ENCODE results near the gene CABLES2. TPM values are rescaled to one million over a fixed set of nuclear protein-coding genes. Genes with fewer than 3 reads are reported as not detected.

CABLES2 gene
- total RNA-seq, 1 donor: 1.8 TPM

DNA sequence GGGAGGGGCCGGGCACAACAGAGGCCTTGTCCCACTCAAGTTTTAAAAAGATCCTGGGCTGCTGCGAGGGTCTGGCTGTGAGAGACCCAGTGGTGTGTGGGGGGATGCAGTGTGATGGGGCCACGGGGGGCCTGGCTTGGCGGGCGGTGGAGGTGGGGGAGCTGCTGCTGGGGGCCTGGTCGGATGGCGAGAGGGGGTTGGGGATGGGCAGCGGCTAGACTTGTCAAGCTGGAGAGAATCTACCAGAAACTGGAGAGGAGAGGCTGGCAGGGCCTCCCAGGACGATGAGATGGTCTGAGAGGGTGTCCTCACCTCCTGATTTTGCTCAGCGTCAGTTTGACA lies 15.0 kb downstream of the CABLES2 start:
- no peak overlapping the region for H3K4me3 ChIP-seq (ENCODE audit: insufficient read depth, low read length)
- H4K20me1 ChIP-seq (ENCODE audit: insufficient read depth, low read length): peaks cover 30% of the 10 kb centered on the region
- H3K27me3 ChIP-seq (ENCODE audit: insufficient read depth, low read length): no peaks in the 10 kb centered on the region
- H3K36me3 ChIP-seq (ENCODE audit: insufficient read depth, low read length): peaks cover 28% of the 10 kb centered on the region
- no peaks in the 10 kb centered on the region for H3K9me3 ChIP-seq (ENCODE audit: low read depth, low read length)
- H3K4me1 ChIP-seq (ENCODE audit: insufficient read depth, low read length): peaks cover 9% of the 10 kb centered on the region
- no peak overlapping the region for H3K4me2 ChIP-seq (ENCODE audit: insufficient read depth, low read length)
- no peak overlapping the region for H3K27ac ChIP-seq (ENCODE audit: low read depth, low read length)
- H2AFZ ChIP-seq (ENCODE audit: low read length): no peak overlapping the region
- TF ChIP-seq, protein P1, sequence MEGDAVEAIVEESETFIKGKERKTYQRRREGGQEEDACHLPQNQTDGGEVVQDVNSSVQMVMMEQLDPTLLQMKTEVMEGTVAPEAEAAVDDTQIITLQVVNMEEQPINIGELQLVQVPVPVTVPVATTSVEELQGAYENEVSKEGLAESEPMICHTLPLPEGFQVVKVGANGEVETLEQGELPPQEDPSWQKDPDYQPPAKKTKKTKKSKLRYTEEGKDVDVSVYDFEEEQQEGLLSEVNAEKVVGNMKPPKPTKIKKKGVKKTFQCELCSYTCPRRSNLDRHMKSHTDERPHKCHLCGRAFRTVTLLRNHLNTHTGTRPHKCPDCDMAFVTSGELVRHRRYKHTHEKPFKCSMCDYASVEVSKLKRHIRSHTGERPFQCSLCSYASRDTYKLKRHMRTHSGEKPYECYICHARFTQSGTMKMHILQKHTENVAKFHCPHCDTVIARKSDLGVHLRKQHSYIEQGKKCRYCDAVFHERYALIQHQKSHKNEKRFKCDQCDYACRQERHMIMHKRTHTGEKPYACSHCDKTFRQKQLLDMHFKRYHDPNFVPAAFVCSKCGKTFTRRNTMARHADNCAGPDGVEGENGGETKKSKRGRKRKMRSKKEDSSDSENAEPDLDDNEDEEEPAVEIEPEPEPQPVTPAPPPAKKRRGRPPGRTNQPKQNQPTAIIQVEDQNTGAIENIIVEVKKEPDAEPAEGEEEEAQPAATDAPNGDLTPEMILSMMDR (IDR thresholded peaks at IDR 0.05; ENCODE audit: extremely low read depth, low read depth, low read length): no peak
- H3K79me2 ChIP-seq (ENCODE audit: insufficient read depth, low read length): peaks cover 27% of the 10 kb centered on the region
- DNase-seq (ENCODE audit: insufficient read length, low spot score, missing footprints): no peak

DNA sequence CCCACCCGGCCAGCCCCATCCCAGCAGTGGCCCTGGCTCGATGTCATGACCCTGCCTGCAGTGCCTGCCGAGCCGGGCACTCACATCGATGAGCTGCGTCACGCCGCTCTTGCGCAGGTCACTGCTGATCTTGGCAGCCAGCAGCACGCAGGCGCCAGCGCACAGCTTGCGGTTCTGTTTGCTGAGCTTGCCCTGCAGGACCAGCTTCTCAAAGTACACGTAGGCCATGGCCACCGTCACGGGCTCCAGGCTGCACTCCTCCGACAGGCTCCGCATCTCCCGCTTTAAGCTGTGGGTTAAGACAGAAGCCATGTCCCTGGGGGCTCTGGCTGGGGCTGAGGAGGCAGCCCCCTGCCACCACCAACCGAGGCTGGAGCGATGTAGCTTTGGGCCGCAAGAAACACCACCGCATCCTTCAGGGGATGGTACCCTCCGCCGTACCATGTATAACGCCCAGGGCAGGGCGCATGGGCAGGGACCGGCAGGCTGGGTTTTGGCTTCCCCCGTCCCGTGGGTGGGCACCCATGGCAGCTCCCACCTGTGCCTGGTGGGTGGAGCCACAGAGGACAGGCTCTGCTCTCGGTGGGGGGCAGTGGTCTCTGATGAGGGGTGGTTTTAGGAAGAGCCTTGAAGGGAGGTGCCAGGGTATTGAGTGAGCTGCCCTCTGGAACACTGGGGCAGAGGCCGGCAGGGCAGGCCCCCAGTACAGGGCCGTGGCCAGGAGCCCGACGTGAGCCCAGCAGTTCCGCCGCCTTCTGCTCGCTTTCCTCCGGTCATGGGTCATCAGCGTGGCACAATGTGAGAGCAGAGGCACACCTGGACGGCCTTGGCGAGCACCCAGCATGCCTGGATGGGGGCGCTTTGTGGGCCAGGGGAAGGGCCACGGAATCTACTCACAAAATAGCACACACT lies 15.7 kb downstream of the CABLES2 start:
- H3K27ac ChIP-seq (ENCODE audit: low read depth, low read length): no peak overlapping the region
- peaks cover 28% of the 10 kb centered on the region for H3K36me3 ChIP-seq (ENCODE audit: insufficient read depth, low read length)
- H3K4me3 ChIP-seq (ENCODE audit: insufficient read depth, low read length): no peak overlapping the region
- TF ChIP-seq, protein P1 (IDR thresholded peaks at IDR 0.05; ENCODE audit: extremely low read depth, low read depth, low read length): no peak
- no peaks in the 10 kb centered on the region for H3K27me3 ChIP-seq (ENCODE audit: insufficient read depth, low read length)
- no peaks in the 10 kb centered on the region for H3K9me3 ChIP-seq (ENCODE audit: low read depth, low read length)
- H4K20me1 ChIP-seq (ENCODE audit: insufficient read depth, low read length): peaks cover 30% of the 10 kb centered on the region
- H2AFZ ChIP-seq (ENCODE audit: low read length): no peak overlapping the region
- DNase-seq (ENCODE audit: insufficient read length, low spot score, missing footprints): no peak
- peaks cover 9% of the 10 kb centered on the region for H3K4me1 ChIP-seq (ENCODE audit: insufficient read depth, low read length)
- H3K4me2 ChIP-seq (ENCODE audit: insufficient read depth, low read length): no peak overlapping the region
- H3K79me2 ChIP-seq (ENCODE audit: insufficient read depth, low read length): peaks cover 34% of the 10 kb centered on the region

DNA sequence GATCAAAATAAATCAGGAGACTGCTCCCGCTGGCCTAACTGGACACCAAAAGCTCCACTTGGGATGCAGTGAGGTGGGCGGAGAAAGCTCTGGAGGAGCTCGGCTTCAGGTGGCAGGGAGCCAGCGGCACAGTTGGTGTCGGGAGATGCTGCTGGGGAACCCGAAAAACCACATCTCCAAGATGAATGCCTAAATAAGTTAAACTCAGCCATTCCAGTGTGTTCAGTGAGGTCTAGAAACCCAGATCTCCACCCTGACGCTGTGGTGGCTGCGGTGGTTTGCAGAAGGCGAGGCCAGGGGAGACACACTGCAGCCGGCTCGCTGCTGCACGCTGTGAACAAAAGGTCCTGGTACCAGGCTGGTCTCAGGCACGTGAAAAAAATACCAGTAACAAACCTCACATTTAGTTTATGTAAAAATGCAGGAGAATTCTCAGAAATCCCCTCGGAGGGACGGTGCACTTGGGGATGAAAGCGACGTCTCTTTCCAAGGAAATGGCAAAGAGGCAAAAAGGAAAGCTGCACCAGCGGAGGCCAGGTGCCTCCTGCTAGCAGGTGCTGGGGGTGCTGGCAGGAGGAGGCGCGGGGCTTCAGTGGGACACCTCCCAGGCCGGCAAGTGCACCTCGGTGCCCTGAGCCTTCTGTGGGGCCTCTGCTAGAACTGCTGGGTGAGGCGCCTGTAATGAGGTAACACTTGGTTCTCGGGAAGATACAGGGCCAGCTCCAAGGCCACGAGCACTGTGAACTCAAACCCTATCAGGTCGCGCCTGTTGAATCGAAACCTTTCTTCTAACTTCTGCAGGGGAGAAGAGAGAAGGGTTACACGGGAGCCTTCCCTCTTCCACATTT lies 16.5 kb downstream of the CABLES2 start:
- DNase-seq (ENCODE audit: insufficient read length, low spot score, missing footprints): no peak
- no peak overlapping the region for H3K4me2 ChIP-seq (ENCODE audit: insufficient read depth, low read length)
- TF ChIP-seq, protein P1 (IDR thresholded peaks at IDR 0.05; ENCODE audit: extremely low read depth, low read depth, low read length): no peak
- peaks cover 42% of the 10 kb centered on the region for H3K79me2 ChIP-seq (ENCODE audit: insufficient read depth, low read length)
- H3K4me1 ChIP-seq (ENCODE audit: insufficient read depth, low read length): peaks cover 16% of the 10 kb centered on the region
- no peak overlapping the region for H3K27ac ChIP-seq (ENCODE audit: low read depth, low read length)
- H4K20me1 ChIP-seq (ENCODE audit: insufficient read depth, low read length): peaks cover 30% of the 10 kb centered on the region
- no peak overlapping the region for H2AFZ ChIP-seq (ENCODE audit: low read length)
- no peaks in the 10 kb centered on the region for H3K27me3 ChIP-seq (ENCODE audit: insufficient read depth, low read length)
- H3K4me3 ChIP-seq (ENCODE audit: insufficient read depth, low read length): no peak overlapping the region
- no peaks in the 10 kb centered on the region for H3K9me3 ChIP-seq (ENCODE audit: low read depth, low read length)
- H3K36me3 ChIP-seq (ENCODE audit: insufficient read depth, low read length): peaks cover 28% of the 10 kb centered on the region

Data from osteoblast (primary cell).